Activated B cell treated with CpG ODN at 0.5 μM for 24 hours (primary cell): ENCODE results near the gene KATNB1. TPM values are rescaled to one million over a fixed set of nuclear protein-coding genes. Genes with fewer than 3 reads are reported as not detected.

ENCODE experiments used
- ATAC-seq: fragments of 200-7000 bp; cut with Tn5 transposase; one replicate; pipeline ENCODE4 v1.10.0; 2021; ENCODE audit warnings: low read depth, mild to moderate bottlenecking, moderate library complexity
- CTCF ChIA-PET: fragments of 350-600 bp; sonication (Branson Sonifier 250); formaldehyde crosslinking; loops from one replicate; lab custom pipeline; 2021; ENCODE audit warnings: antibody characterized with exemption; lab: Charles Lee
- POLR2A ChIA-PET: fragments of 350-600 bp; sonication (Branson Sonifier 250); formaldehyde crosslinking; loops from one replicate; lab custom pipeline; 2021; ENCODE audit warnings: antibody characterized with exemption; lab: Charles Lee
- DNase-seq: peaks from one replicate; pipeline ENCODE4 v3.0.0; 2022
- H3K27ac Mint-ChIP-seq: one replicate; pipeline ENCODE4 v1.8.0; 2020; ENCODE audit warnings: mixed read lengths
- H3K27me3 Mint-ChIP-seq: one replicate; pipeline ENCODE4 v1.8.0; 2021; ENCODE audit warnings: mixed read lengths
- H3K36me3 Mint-ChIP-seq: one replicate; pipeline ENCODE4 v1.8.0; 2021; ENCODE audit warnings: low read depth, mixed read lengths
- H3K4me1 Mint-ChIP-seq: one replicate; pipeline ENCODE4 v1.8.0; 2021; ENCODE audit warnings: mixed read lengths
- H3K4me3 Mint-ChIP-seq: one replicate; pipeline ENCODE4 v1.8.0; 2020; ENCODE audit warnings: mild to moderate bottlenecking, mixed read lengths
- H3K9me3 Mint-ChIP-seq: one replicate; pipeline ENCODE4 v1.8.0; 2020; ENCODE audit warnings: mixed read lengths
- intact Hi-C: fragments of 100-400 bp; cut with micrococcal nuclease; formaldehyde crosslinking; loops from one replicate; pipeline ENCODE4 v1.15.1; 2024
- total RNA-seq: library from RNA; stranded (reverse); gene quantifications from 2 replicates; pipeline ENCODE4 v1.2.3, GENCODE V29; 2022
- TF ChIP-seq, protein P1 (sequence below): fragments of 200-600 bp; IDR thresholded peaks from one replicate; pipeline ENCODE4 v1.8.0; 2022; ENCODE audit warnings: antibody characterized with exemption, mild to moderate bottlenecking

KATNB1 gene
- total RNA-seq, 1 donor from 2014 or later: 16.8 TPM

DNA sequence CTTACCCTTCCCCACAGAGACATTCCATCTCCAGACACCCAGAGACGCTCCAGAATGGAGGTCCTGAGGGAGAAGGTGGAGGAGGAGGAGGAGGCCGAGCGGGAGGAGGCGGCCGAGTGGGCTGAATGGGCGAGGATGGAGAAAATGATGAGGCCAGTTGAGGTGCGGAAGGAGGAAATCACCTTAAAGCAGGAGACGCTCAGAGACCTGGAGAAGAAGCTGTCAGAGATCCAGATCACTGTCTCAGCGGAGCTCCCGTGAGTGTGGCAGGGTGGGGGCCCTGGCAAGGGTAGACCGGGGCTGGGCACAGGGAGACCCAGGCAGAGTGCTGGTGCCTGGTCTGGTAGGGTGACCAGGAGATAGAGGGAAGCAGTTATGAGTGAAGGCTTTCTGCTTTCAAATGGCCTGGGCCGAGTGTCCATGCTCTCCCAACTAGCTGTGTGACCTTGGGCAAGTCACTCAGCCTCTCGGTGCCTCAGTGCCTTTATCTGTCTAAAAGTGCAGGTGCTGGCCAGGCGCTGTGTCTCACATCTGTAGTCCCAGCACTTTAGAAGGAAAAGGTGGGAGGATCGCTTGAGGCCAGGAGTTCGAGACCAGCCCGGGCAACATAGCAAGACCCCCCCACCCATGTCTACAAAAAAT lies 37.6 kb upstream of the KATNB1 start:
- TF ChIP-seq, protein P1, sequence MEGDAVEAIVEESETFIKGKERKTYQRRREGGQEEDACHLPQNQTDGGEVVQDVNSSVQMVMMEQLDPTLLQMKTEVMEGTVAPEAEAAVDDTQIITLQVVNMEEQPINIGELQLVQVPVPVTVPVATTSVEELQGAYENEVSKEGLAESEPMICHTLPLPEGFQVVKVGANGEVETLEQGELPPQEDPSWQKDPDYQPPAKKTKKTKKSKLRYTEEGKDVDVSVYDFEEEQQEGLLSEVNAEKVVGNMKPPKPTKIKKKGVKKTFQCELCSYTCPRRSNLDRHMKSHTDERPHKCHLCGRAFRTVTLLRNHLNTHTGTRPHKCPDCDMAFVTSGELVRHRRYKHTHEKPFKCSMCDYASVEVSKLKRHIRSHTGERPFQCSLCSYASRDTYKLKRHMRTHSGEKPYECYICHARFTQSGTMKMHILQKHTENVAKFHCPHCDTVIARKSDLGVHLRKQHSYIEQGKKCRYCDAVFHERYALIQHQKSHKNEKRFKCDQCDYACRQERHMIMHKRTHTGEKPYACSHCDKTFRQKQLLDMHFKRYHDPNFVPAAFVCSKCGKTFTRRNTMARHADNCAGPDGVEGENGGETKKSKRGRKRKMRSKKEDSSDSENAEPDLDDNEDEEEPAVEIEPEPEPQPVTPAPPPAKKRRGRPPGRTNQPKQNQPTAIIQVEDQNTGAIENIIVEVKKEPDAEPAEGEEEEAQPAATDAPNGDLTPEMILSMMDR: no peak
- ChIA-PET CTCF (no interaction called here), POLR2A (no interaction called here)
- intact Hi-C loops: no loop called here
- no peaks in the 10 kb centered on the region for H3K36me3 Mint-ChIP-seq
- no peaks in the 10 kb centered on the region for H3K9me3 Mint-ChIP-seq
- no peak for DNase-seq
- H3K4me3 Mint-ChIP-seq: no peak overlapping the region
- no peaks in the 10 kb centered on the region for H3K27me3 Mint-ChIP-seq
- no peak for ATAC-seq
- peaks cover 11% of the 10 kb centered on the region for H3K4me1 Mint-ChIP-seq
- H3K27ac Mint-ChIP-seq: no peak overlapping the region

DNA sequence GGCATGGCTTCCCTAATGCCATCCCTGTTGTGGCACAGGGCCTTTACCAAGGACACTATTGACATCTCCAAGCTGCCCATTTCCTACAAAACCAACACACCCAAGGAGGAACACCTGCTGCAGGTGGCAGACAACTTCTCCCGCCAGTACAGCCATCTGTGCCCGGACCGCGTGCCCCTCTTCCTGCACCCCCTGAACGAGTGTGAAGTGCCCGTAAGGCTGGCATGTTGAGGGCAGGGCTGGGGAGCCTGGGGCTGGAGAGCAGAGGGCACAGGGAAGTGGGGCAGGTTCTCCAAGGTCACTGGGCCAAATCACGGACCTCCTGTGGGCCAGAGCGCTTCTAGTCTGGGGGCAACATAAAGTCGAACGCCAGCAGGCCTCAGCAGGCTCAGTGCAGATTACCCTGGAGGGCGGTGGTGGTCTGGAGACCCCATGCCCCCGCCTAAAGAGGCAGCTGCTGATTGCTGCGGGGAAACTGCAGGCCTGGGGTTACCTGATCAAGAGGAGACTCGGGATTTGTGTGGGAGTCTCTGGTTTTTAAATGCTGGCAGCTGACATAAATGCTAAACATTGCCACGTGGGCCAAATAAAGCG lies 36.7 kb upstream of the KATNB1 start:
- POLR2A ChIA-PET: no interaction called here
- Mint-ChIP-seq H3K27ac (no peak overlapping the region), H3K36me3 (no peaks in the 10 kb centered on the region), H3K27me3 (no peaks in the 10 kb centered on the region), H3K4me3 (no peak overlapping the region), H3K4me1 (peaks cover 11% of the 10 kb centered on the region), H3K9me3 (no peaks in the 10 kb centered on the region)
- DNase-seq (no peak), ATAC-seq (no peak)
- intact Hi-C loops: no loop called here
- CTCF ChIA-PET: no interaction called here
- TF ChIP-seq, protein P1: no peak

DNA sequence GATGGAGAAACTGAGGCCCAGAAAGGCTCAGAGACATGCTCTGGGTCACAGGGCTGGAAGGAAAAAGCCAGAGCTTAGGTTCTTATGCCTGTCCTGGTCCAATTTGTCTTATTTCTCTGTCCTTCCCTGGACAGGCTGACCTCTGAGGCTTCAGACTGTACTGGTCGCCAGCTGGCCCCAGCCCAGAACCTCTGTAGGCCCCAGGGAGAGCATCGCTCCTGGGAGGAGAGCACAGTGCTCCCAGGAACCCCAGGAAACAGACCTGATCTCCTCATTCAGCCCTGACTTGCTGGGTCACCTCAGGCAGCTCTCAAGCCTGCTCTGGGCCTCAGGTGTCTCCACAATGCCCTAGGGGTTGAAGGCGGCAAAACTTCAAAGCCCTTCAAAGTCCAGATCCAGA lies 36.1 kb upstream of the KATNB1 start:
- Mint-ChIP-seq H3K4me3 (no peak overlapping the region), H3K27me3 (no peaks in the 10 kb centered on the region), H3K9me3 (no peaks in the 10 kb centered on the region), H3K36me3 (no peaks in the 10 kb centered on the region), H3K4me1 (peaks cover 11% of the 10 kb centered on the region), H3K27ac (no peak overlapping the region)
- ChIA-PET CTCF (no interaction called here), POLR2A (no interaction called here)
- ATAC-seq: no peak
- no peak for DNase-seq
- intact Hi-C loops: no loop called here
- TF ChIP-seq, protein P1: no peak

DNA sequence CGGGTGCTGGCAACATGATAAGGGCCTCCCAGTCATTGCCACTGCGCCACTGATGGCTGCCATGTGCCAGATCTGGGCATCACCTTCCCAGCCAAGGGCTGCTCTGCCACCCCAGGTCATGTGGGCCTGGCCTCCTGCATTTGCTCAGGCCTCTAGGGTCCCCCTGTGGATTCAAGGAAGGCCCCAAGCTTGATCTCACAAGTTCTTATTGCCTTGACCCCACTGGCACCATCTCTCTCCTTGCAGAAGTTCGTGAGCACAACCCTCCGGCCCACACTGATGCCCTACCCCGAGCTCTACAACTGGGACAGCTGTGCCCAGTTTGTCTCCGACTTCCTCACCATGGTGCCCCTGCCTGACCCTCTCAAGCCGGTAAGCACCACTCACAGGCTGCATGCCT lies 35.7 kb upstream of the KATNB1 start:
- CTCF ChIA-PET: no interaction called here

More for the DNA sequence above, 35.7 kb upstream of the KATNB1 start:
- ATAC-seq (no peak), DNase-seq (no peak)
- TF ChIP-seq, protein P1: no peak
- Mint-ChIP-seq H3K27ac (no peak overlapping the region), H3K4me1 (peaks cover 6% of the 10 kb centered on the region), H3K36me3 (no peaks in the 10 kb centered on the region), H3K27me3 (no peaks in the 10 kb centered on the region), H3K4me3 (no peak overlapping the region), H3K9me3 (no peaks in the 10 kb centered on the region)
- intact Hi-C loops: no loop called here
- POLR2A ChIA-PET: no interaction called here
